Tibial artery (tissue), 4 donors: ENCODE measurements around the gene SORCS3.

ENCODE experiments used
- DNase-seq, 2 donors: peaks; one replicate each; pipeline ENCODE4 v3.0.0-alpha.2; 2019
- H3K27ac ChIP-seq, 2 donors: fragments of 200-600 bp; sonication (generic) in 1 of 2; 1 replicate in 1 of 2; 2 replicates in 1 of 2; pipeline ENCODE4 v1.5.1; 2018 to 2019; ENCODE audit warnings: mild to moderate bottlenecking in 1 of 2
- H3K27me3 ChIP-seq, 2 donors: fragments of 200-600 bp; sonication (generic) in 1 of 2; one replicate each; pipeline versions ENCODE4 v1.5.1 to v1.6.0; 2016 to 2019
- H3K36me3 ChIP-seq, 3 donors: fragments of 200-600 bp; sonication (generic) in 2 of 3; one replicate each; pipeline ENCODE4 v1.5.1; 2016 to 2019; ENCODE audit warnings: mild to moderate bottlenecking in 2 of 3
- H3K4me1 ChIP-seq, 4 donors: fragments of 200-600 bp; sonication (generic) in 2 of 4; 1 replicate in 3 of 4; 2 replicates in 1 of 4; pipeline ENCODE4 v1.5.1; 2016 to 2019
- H3K4me3 ChIP-seq, 2 donors: fragments of 200-600 bp; sonication (generic) in 1 of 2; 1 replicate in 1 of 2; 2 replicates in 1 of 2; pipeline ENCODE4 v1.5.1; 2018 to 2019; ENCODE audit warnings: mild to moderate bottlenecking in 2 of 2
- H3K9me3 ChIP-seq, 3 donors: fragments of 200-600 bp; sonication (generic) in 1 of 3; one replicate each; pipeline ENCODE4 v1.5.1; 2016 to 2019
- CTCF ChIP-seq, 2 experiments: fragments of 200-600 bp in 1 of 2; fragments of 450-650 bp in 1 of 2; IDR thresholded peaks; one replicate each; pipeline ENCODE4 v1.5.1; 2017 to 2019; ENCODE audit warnings: antibody characterized with exemption in 2 of 2, mild to moderate bottlenecking in 1 of 2, moderate library complexity in 1 of 2
- intact Hi-C: fragments of 100-400 bp; cut with DNase I; formaldehyde crosslinking; loops from one replicate; pipeline ENCODE4 v1.15.0; 2023; ENCODE audit warnings: low total_unique reads

Gene SORCS3

GRCh38 chr10:104648421-104648820, 7.3 kb downstream of the SORCS3 start:
- Histone ChIP-seq H3K4me1 (no peaks in the 10 kb centered on the region), H3K36me3 (no peaks in the 10 kb centered on the region), H3K9me3 (no peaks in the 10 kb centered on the region), H3K4me3 (no peak overlapping the region), H3K27me3 (peaks cover 0 to 26% of the 10 kb centered on the region in 2 donors), H3K27ac (no peak overlapping the region)
- intact Hi-C loops = no loop called here
- no peak for TF ChIP-seq CTCF (IDR thresholded peaks at IDR 0.05)
- DNase-seq = no peak

GRCh38 chr10:104650072-104650471, 9.0 kb downstream of the SORCS3 start:
- DNase-seq = no peak

DNA sequence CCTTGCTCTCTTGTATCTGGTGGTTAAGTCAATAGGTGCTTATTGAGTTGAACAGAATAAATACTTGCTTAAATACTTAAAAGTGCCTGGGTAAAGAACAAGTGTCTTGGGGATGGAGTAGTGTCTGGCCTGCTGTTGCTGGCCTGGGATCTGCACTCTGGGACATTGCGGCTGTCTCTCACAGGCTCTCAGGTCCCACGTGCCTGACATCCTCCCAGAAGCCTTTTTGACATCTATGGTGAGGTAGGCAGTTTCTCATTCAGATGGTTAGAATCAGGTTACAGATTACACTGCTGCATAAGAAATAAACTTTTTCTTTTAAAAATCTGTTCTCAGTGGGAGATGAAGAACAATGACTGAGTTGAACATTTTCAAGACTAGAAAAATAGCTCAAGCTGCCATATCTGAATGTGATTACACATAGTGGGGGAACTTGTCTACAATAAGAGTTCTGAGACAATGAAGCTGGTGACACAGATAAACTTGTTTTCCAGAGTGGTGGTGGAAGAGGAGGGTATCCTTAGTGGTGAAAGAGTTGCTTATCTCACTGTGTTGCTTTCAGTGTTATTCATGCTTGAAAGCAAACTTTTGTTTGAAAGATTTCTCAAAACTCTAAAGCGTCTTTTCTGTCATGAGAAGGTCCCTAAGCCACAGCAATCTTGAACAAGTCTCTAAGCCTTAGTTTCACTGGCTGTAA, 9.7 kb downstream of the SORCS3 start:
- H3K4me3 ChIP-seq = no peak overlapping the region
- no peaks in the 10 kb centered on the region for H3K36me3 ChIP-seq
- no peaks in the 10 kb centered on the region for H3K4me1 ChIP-seq
- DNase-seq = no peak
- H3K27me3 ChIP-seq = peaks cover 0 to 9% of the 10 kb centered on the region in 2 donors
- no peak overlapping the region for H3K27ac ChIP-seq
- intact Hi-C loops = no loop called here
- H3K9me3 ChIP-seq = no peaks in the 10 kb centered on the region
- no peak for TF ChIP-seq CTCF (IDR thresholded peaks at IDR 0.05)

More at GRCh38 chr10:104650072-104650471, 9.0 kb downstream of the SORCS3 start:
- H3K4me3 ChIP-seq = no peak overlapping the region
- TF ChIP-seq CTCF (IDR thresholded peaks at IDR 0.05) = no peak
- H3K27ac ChIP-seq = no peak overlapping the region
- no peaks in the 10 kb centered on the region for H3K9me3 ChIP-seq
- no peaks in the 10 kb centered on the region for H3K36me3 ChIP-seq
- H3K4me1 ChIP-seq = no peaks in the 10 kb centered on the region
- peaks cover 0 to 13% of the 10 kb centered on the region in 2 donors for H3K27me3 ChIP-seq
- intact Hi-C loops = no loop called here

DNA sequence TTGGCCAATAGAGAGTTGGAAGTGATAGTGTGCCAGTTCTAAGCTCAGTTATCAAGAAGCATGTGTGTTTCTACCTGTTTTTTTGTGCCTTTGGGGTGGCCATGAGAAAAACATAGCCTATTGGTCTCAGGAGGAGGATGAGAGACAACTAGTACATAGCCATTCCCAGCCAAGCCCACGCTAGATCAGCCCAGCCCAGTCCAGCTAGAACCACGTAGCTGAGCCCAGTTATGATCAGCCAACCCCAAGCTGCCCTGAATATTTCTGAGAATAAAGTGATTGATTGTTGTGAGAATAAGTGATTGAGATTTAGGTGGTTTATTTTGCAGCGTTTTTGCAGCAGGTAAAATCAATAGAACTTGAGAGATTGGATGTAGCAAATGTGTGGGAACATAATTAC, 15.9 kb downstream of the SORCS3 start:
- H3K36me3 ChIP-seq = no peaks in the 10 kb centered on the region
- H3K27me3 ChIP-seq = no peaks in the 10 kb centered on the region
- intact Hi-C loops = no loop called here
- H3K27ac ChIP-seq = no peak overlapping the region
- no peaks in the 10 kb centered on the region for H3K4me1 ChIP-seq
- no peak overlapping the region for H3K4me3 ChIP-seq
- no peak for DNase-seq
- no peaks in the 10 kb centered on the region for H3K9me3 ChIP-seq
- no peak for TF ChIP-seq CTCF (IDR thresholded peaks at IDR 0.05)

- Histone ChIP-seq H3K4me3 (no peak overlapping the region), H3K36me3 (no peaks in the 10 kb centered on the region), H3K9me3 (no peaks in the 10 kb centered on the region), H3K4me1 (no peaks in the 10 kb centered on the region), H3K27ac (no peak overlapping the region), H3K27me3 (no peaks in the 10 kb centered on the region)
- no peak for DNase-seq
- intact Hi-C loops = no loop called here
- no peak for TF ChIP-seq CTCF (IDR thresholded peaks at IDR 0.05)
These were observed 16.4 kb downstream of the SORCS3 start for GRCh38 chr10:104657457-104657856.

DNA sequence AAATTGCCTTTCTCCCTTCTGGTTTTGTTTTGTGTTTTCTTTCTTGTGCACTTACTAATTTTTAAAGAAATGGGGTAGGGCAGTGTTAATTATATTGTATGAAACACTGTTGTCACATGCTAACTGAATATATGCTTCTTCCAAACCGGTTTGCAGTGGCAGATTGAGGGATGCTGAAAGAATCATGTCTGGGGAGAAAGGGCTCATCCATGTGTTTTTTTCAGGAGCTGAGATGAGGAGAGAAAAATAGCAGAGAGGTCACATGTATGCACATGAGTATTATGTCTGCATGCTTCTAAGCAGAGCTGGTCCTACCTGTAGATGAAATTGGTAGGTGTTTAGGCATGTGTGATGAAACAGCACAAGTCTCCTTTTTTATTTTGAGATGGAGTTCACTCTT, 17.0 kb downstream of the SORCS3 start:
- DNase-seq = no peak
- no peaks in the 10 kb centered on the region for H3K27me3 ChIP-seq
- no peaks in the 10 kb centered on the region for H3K9me3 ChIP-seq
- TF ChIP-seq CTCF (IDR thresholded peaks at IDR 0.05) = no peak
- H3K36me3 ChIP-seq = no peaks in the 10 kb centered on the region
- H3K27ac ChIP-seq = no peak overlapping the region
- intact Hi-C loops = no loop called here
- H3K4me3 ChIP-seq = no peak overlapping the region
- no peaks in the 10 kb centered on the region for H3K4me1 ChIP-seq
